ENCODE measurements around the gene LDB3.

DNA sequence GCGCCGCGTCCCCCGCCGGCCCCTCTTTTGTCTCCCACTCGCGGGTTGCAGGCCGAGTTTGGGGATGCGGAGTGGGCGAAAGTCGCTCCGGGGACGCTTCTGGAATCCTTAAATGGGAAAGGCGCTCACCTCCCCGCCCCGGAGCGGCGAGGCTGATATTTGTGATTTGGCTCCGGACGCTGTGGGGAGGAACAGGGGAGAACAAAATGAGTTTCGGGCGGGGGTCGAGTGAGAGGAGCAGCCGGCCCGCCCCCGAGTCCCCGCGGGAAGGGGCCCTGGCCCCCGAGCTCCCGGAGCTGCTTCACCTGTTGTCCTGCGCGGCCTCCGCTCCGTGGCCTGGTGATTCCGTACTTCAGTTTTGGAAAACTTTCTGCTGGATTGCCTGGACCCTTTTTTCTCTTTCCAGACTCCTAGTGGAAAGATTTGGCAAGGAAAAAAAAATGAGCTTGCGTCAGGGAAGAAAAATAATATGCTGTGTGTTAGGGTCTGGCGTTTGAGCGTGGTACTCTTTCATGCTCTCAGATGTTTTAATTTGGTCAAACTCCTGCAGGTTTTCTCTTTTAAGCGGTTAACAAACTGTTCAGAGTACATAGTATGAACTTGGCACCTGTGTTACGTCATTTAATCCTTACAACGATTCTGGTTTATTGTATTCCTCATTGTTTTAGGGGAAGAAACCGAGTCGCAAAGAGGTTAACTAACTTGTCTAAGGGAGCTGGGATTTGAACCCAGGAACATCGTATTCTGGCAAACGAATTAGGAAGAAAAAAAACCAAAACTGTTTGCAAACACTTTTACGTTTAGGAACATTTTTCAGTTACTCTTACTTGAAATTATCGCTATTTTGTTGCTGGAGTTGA, 89.0 kb downstream of the LDB3 start:
- TF ChIP-seq, protein P1, sequence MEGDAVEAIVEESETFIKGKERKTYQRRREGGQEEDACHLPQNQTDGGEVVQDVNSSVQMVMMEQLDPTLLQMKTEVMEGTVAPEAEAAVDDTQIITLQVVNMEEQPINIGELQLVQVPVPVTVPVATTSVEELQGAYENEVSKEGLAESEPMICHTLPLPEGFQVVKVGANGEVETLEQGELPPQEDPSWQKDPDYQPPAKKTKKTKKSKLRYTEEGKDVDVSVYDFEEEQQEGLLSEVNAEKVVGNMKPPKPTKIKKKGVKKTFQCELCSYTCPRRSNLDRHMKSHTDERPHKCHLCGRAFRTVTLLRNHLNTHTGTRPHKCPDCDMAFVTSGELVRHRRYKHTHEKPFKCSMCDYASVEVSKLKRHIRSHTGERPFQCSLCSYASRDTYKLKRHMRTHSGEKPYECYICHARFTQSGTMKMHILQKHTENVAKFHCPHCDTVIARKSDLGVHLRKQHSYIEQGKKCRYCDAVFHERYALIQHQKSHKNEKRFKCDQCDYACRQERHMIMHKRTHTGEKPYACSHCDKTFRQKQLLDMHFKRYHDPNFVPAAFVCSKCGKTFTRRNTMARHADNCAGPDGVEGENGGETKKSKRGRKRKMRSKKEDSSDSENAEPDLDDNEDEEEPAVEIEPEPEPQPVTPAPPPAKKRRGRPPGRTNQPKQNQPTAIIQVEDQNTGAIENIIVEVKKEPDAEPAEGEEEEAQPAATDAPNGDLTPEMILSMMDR (conservative IDR thresholded peaks at IDR 0.05 in 1 of 2, IDR thresholded peaks at IDR 0.05 in 1 of 2; ENCODE audit: low read depth in 1 of 2, low read length in 2 of 2): peak; percentile 29 to 40
- TF ChIP-seq EZH2 (IDR thresholded peaks at IDR 0.05; ENCODE audit: low read length, missing control alignments): no peak

All from fibroblast of lung (primary cell).